GM23338 (cell line): ENCODE data around the gene AQP11. TPM values are rescaled to one million over a fixed set of nuclear protein-coding genes. Genes with fewer than 3 reads are reported as not detected.

Experiments
- ATAC-seq: fragments of 200-7000 bp; cut with Tn5 transposase; 3 replicates; pipeline ENCODE4 v1.9.1; 2020
- DNase-seq: peaks from one replicate; pipeline ENCODE4 v3.0.0-alpha.2; 2015; ENCODE audit warnings: low spot score
- H2AFZ ChIP-seq: fragments of 200-600 bp; sonication (generic); 2 replicates; pipeline ENCODE4 v1.8.0; 2016; ENCODE audit warnings: antibody characterized with exemption, mild to moderate bottlenecking, moderate library complexity
- H3F3A ChIP-seq: fragments of 200-600 bp; sonication (generic); replicated peaks from 2 replicates; pipeline ENCODE4 v1.8.0; 2017; ENCODE audit warnings: antibody characterized with exemption, mixed run types, low read depth
- H3K27ac ChIP-seq: fragments of 200-600 bp; sonication (generic); 2 replicates; pipeline ENCODE4 v1.6.1; 2016; ENCODE audit warnings: low read depth
- H3K27me3 ChIP-seq: fragments of 200-600 bp; sonication (generic); 2 replicates; pipeline ENCODE4 v1.8.0; 2016; ENCODE audit warnings: mild to moderate bottlenecking, mixed run types, moderate library complexity; ENCODE audit not compliant: insufficient read depth
- H3K36me3 ChIP-seq: fragments of 200-600 bp; sonication (generic); 2 replicates; pipeline ENCODE4 v1.8.0; 2016; ENCODE audit warnings: mild to moderate bottlenecking; ENCODE audit not compliant: insufficient read depth
- H3K4me1 ChIP-seq: fragments of 200-600 bp; sonication (generic); 2 replicates; pipeline ENCODE4 v1.8.0; 2016; ENCODE audit warnings: mild to moderate bottlenecking, moderate library complexity; ENCODE audit not compliant: insufficient read depth
- H3K4me2 ChIP-seq: fragments of 200-600 bp; sonication (generic); 2 replicates; pipeline ENCODE4 v1.7.1; 2017; ENCODE audit warnings: mixed run types
- H3K4me3 ChIP-seq: fragments of 200-600 bp; sonication (generic); 2 replicates; pipeline ENCODE4 v1.6.1; 2016; ENCODE audit warnings: mixed run types
- H3K79me2 ChIP-seq: fragments of 200-600 bp; sonication (generic); replicated peaks from 2 replicates; pipeline ENCODE4 v1.8.0; 2017; ENCODE audit warnings: mild to moderate bottlenecking; ENCODE audit not compliant: insufficient read depth
- H3K9me2 ChIP-seq: fragments of 200-600 bp; sonication (generic); 2 replicates; pipeline ENCODE4 v1.8.0; 2017; ENCODE audit not compliant: insufficient read depth
- H4K20me1 ChIP-seq: fragments of 200-600 bp; sonication (generic); replicated peaks from 2 replicates; pipeline ENCODE4 v1.8.0; 2017; ENCODE audit warnings: mild to moderate bottlenecking; ENCODE audit not compliant: insufficient read depth
- H3K27ac Mint-ChIP-seq: 2 replicates; pipeline ENCODE4 v1.8.0; 2020; ENCODE audit warnings: inconsistent platforms, mild to moderate bottlenecking, moderate library complexity, mixed read lengths
- H3K27me3 Mint-ChIP-seq: 3 replicates; pipeline ENCODE4 v1.8.0; 2022; ENCODE audit warnings: low read depth, mild to moderate bottlenecking, moderate library complexity, mixed read lengths, inconsistent platforms; ENCODE audit not compliant: insufficient read depth, poor library complexity
- H3K36me3 Mint-ChIP-seq: 3 replicates; pipeline ENCODE4 v1.8.0; 2021; ENCODE audit warnings: low read depth, mild to moderate bottlenecking, inconsistent platforms, moderate library complexity, mixed read lengths
- H3K4me1 Mint-ChIP-seq: 3 replicates; pipeline ENCODE4 v1.8.0; 2020; ENCODE audit warnings: mild to moderate bottlenecking, inconsistent platforms, mixed read lengths
- H3K4me3 Mint-ChIP-seq: 3 replicates; pipeline ENCODE4 v1.8.0; 2021; ENCODE audit warnings: moderate library complexity, mild to moderate bottlenecking, inconsistent platforms, mixed read lengths
- H3K9me3 Mint-ChIP-seq: 3 replicates; pipeline ENCODE4 v1.8.0; 2020; ENCODE audit warnings: moderate library complexity, mild to moderate bottlenecking, inconsistent platforms, mixed read lengths
- CREB1 ChIP-seq: fragments of 250-450 bp; sonication (Bioruptor Pico); IDR thresholded peaks from 2 replicates; pipeline ENCODE4 v1.5.0; 2020; ENCODE audit warnings: low read depth, mild to moderate bottlenecking, moderate library complexity
- EZH2 ChIP-seq: fragments of 200-600 bp; sonication (generic); IDR thresholded peaks from one replicate; pipeline ENCODE4 v1.8.0; 2017; ENCODE audit warnings: antibody characterized with exemption, mild to moderate bottlenecking, low read depth; ENCODE audit not compliant: unreplicated experiment
- EZH2phosphoT487 ChIP-seq: fragments of 200-600 bp; sonication (generic); IDR thresholded peaks from one replicate; pipeline ENCODE4 v1.8.1; 2018; ENCODE audit warnings: antibody characterized with exemption; ENCODE audit not compliant: unreplicated experiment
- NANOG ChIP-seq: IDR thresholded peaks from 2 replicates; pipeline ENCODE4 v1.6.1; 2016; ENCODE audit warnings: antibody characterized with exemption, borderline replicate concordance
- STAT1 ChIP-seq: IDR thresholded peaks from one replicate; pipeline ENCODE4 v1.6.1; 2016; ENCODE audit warnings: antibody characterized with exemption; ENCODE audit not compliant: unreplicated experiment
- polyA plus RNA-seq: library from polyadenylated mRNA; unstranded; fragments of >200 nt; fragmentation: Nextera tagmentation; extraction: Ambion mirVana; gene quantifications from 2 replicates; pipeline ENCODE4 v1.2.1, GENCODE V29; 2016
- total RNA-seq: library from RNA; depleted of rRNA; stranded (reverse); fragments of >200 nt; shearing (Covaris generic); gene quantifications from 2 replicates; pipeline ENCODE4 v1.2.3, GENCODE V29; 2014
- TF ChIP-seq, protein P1 (sequence below): IDR thresholded peaks from one replicate; pipeline ENCODE4 v1.6.1; 2018; ENCODE audit warnings: antibody characterized with exemption; ENCODE audit not compliant: unreplicated experiment
- TF ChIP-seq, protein P2 (sequence below): IDR thresholded peaks from 2 replicates; pipeline ENCODE4 v1.6.1; 2016; ENCODE audit warnings: antibody characterized with exemption
- TF ChIP-seq, protein P3 (sequence below): fragments of 250-450 bp; sonication (Bioruptor Pico); IDR thresholded peaks from 2 replicates; pipeline ENCODE4 v1.5.0; 2020; ENCODE audit warnings: mild to moderate bottlenecking, moderate library complexity

AQP11 gene
- total and polyA plus RNA-seq, 2 experiments from 2014 or later, result 1.8 to 3.4 TPM

DNA sequence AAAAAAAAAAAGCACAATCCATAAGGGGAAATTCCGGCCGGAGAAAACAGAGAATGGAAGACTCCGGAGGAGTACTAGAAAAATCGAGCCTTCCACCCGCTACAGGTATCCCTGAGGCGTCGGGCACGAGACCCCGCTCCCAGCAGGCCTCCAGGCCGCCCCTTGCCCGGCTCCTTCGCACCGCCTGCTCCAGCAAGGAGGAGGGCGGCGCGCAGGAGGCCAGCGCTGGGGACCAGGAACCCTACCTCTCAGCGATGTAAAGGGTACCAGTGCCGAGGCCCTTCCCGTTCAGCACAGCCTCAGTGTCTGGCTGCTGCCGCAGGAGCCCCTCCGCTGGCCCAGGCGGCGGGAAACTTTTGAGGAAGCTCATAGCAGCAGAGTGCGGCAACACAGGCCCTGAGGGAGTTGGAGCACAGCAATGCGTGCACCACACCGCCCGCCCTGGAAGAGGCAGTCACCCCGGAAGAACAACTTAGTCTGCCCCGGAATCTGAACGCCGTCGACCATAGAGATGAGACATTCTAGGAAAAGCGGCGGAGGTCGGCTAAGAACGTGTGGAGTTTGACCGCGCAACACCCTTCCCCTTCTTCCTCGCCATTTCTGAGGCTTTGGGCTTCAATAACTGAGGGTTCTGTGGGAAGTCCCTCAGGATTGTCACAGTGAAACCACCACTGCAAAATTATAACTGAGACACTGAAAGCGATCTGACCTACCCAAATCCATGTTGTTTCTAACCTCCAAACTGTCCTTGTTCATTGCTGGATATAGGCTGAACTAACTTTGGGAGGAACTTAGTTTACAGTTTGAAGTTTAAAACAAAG is 47.8 kb downstream of the AQP11 start, which contains the start of gene CLNS1A (continued):
- TF ChIP-seq, protein P1, sequence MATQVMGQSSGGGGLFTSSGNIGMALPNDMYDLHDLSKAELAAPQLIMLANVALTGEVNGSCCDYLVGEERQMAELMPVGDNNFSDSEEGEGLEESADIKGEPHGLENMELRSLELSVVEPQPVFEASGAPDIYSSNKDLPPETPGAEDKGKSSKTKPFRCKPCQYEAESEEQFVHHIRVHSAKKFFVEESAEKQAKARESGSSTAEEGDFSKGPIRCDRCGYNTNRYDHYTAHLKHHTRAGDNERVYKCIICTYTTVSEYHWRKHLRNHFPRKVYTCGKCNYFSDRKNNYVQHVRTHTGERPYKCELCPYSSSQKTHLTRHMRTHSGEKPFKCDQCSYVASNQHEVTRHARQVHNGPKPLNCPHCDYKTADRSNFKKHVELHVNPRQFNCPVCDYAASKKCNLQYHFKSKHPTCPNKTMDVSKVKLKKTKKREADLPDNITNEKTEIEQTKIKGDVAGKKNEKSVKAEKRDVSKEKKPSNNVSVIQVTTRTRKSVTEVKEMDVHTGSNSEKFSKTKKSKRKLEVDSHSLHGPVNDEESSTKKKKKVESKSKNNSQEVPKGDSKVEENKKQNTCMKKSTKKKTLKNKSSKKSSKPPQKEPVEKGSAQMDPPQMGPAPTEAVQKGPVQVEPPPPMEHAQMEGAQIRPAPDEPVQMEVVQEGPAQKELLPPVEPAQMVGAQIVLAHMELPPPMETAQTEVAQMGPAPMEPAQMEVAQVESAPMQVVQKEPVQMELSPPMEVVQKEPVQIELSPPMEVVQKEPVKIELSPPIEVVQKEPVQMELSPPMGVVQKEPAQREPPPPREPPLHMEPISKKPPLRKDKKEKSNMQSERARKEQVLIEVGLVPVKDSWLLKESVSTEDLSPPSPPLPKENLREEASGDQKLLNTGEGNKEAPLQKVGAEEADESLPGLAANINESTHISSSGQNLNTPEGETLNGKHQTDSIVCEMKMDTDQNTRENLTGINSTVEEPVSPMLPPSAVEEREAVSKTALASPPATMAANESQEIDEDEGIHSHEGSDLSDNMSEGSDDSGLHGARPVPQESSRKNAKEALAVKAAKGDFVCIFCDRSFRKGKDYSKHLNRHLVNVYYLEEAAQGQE, result no peak

DNA sequence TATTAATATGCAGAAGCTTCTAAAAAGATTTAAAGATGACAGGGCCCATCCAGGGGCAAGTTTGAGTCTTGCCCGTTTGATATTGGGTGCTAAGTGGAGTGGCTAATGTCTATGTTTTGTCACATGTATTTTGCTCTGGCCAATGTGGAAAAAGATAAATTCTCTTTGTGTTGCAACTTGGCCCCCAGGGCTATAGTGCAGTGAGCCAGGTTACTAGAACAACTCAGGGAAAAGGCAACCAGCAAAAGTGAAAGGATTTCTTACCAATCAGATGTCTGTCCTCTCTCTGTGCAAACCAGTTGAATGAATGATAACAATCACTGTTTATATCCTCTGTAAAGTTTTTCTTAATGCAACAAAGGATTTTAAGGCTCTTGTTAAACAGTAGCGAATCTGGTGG is 52.5 kb downstream of the AQP11 start:
- no peaks in the 10 kb centered on the region; the same call in 1 of the 2 replicates for H3K4me1 ChIP-seq
- no peak overlapping the region for H3K27ac ChIP-seq
- Mint-ChIP-seq H3K27me3 (peaks cover 13% of the 10 kb centered on the region), H3K36me3 (no peaks in the 10 kb centered on the region), H3K27ac (no peak overlapping the region), H3K4me1 (peaks cover 14% of the 10 kb centered on the region), H3K9me3 (no peaks in the 10 kb centered on the region; the same call in 1 of the 3 replicates), H3K4me3 (no peak overlapping the region)
- H3K4me2 ChIP-seq, result no peak overlapping the region
- peaks cover 3% of the 10 kb centered on the region for H3K79me2 ChIP-seq
- H4K20me1 ChIP-seq, result no peaks in the 10 kb centered on the region
- no peaks in the 10 kb centered on the region for H3K27me3 ChIP-seq
- H2AFZ ChIP-seq, result peak overlapping the region; percentile 88; the same call in 1 of the 2 replicates
- no peak overlapping the region for H3K4me3 ChIP-seq
- no peaks in the 10 kb centered on the region for H3K9me2 ChIP-seq
- H3K36me3 ChIP-seq, result no peaks in the 10 kb centered on the region
- no peak for ATAC-seq
- DNase-seq, result no peak
- H3F3A ChIP-seq, result no peaks in the 10 kb centered on the region
- no peak for TF ChIP-seq EZH2
- TF ChIP-seq, protein P1, result no peak
- no peak for TF ChIP-seq EZH2phosphoT487
- TF ChIP-seq, protein P2, sequence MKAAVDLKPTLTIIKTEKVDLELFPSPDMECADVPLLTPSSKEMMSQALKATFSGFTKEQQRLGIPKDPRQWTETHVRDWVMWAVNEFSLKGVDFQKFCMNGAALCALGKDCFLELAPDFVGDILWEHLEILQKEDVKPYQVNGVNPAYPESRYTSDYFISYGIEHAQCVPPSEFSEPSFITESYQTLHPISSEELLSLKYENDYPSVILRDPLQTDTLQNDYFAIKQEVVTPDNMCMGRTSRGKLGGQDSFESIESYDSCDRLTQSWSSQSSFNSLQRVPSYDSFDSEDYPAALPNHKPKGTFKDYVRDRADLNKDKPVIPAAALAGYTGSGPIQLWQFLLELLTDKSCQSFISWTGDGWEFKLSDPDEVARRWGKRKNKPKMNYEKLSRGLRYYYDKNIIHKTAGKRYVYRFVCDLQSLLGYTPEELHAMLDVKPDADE, result no peak
- TF ChIP-seq STAT1, result no peak
- no peak for TF ChIP-seq NANOG
- TF ChIP-seq CREB1 (CRISPR knock-in tag), result no peak
- TF ChIP-seq, protein P3, sequence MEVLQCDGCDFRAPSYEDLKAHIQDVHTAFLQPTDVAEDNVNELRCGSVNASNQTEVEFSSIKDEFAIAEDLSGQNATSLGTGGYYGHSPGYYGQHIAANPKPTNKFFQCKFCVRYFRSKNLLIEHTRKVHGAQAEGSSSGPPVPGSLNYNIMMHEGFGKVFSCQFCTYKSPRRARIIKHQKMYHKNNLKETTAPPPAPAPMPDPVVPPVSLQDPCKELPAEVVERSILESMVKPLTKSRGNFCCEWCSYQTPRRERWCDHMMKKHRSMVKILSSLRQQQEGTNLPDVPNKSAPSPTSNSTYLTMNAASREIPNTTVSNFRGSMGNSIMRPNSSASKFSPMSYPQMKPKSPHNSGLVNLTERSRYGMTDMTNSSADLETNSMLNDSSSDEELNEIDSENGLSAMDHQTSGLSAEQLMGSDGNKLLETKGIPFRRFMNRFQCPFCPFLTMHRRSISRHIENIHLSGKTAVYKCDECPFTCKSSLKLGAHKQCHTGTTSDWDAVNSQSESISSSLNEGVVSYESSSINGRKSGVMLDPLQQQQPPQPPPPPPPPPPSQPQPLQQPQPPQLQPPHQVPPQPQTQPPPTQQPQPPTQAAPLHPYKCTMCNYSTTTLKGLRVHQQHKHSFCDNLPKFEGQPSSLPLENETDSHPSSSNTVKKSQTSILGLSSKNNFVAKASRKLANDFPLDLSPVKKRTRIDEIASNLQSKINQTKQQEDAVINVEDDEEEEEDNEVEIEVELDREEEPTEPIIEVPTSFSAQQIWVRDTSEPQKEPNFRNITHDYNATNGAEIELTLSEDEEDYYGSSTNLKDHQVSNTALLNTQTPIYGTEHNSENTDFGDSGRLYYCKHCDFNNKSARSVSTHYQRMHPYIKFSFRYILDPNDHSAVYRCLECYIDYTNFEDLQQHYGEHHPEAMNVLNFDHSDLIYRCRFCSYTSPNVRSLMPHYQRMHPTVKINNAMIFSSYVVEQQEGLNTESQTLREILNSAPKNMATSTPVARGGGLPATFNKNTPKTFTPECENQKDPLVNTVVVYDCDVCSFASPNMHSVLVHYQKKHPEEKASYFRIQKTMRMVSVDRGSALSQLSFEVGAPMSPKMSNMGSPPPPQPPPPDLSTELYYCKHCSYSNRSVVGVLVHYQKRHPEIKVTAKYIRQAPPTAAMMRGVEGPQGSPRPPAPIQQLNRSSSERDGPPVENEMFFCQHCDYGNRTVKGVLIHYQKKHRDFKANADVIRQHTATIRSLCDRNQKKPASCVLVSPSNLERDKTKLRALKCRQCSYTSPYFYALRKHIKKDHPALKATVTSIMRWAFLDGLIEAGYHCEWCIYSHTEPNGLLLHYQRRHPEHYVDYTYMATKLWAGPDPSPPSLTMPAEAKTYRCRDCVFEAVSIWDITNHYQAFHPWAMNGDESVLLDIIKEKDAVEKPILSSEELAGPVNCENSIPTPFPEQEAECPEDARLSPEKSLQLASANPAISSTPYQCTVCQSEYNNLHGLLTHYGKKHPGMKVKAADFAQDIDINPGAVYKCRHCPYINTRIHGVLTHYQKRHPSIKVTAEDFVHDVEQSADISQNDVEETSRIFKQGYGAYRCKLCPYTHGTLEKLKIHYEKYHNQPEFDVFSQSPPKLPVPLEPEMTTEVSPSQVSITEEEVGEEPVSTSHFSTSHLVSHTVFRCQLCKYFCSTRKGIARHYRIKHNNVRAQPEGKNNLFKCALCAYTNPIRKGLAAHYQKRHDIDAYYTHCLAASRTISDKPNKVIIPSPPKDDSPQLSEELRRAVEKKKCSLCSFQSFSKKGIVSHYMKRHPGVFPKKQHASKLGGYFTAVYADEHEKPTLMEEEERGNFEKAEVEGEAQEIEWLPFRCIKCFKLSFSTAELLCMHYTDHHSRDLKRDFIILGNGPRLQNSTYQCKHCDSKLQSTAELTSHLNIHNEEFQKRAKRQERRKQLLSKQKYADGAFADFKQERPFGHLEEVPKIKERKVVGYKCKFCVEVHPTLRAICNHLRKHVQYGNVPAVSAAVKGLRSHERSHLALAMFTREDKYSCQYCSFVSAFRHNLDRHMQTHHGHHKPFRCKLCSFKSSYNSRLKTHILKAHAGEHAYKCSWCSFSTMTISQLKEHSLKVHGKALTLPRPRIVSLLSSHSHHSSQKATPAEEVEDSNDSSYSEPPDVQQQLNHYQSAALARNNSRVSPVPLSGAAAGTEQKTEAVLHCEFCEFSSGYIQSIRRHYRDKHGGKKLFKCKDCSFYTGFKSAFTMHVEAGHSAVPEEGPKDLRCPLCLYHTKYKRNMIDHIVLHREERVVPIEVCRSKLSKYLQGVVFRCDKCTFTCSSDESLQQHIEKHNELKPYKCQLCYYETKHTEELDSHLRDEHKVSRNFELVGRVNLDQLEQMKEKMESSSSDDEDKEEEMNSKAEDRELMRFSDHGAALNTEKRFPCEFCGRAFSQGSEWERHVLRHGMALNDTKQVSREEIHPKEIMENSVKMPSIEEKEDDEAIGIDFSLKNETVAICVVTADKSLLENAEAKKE, result no peak
